Stimulated activated CD8-positive, alpha-beta memory T cell treated with anti-CD3 and anti-CD28 coated beads, Interleukin-7, amount 100 ng/mL, for 48 hours (primary cell): ENCODE measurements around the gene SLC7A7.
"Not testable (repeated sequence)": the region's sequence is repeated elsewhere in the genome, so short reads cannot be mapped to it uniquely, and the experiment has no call there.

Experiments
- DNase-seq, 2 donors: peaks; one replicate each; pipeline ENCODE4 v3.0.0-alpha.2; 2020; ENCODE audit warnings: low read depth in 1 of 2; ENCODE audit errors: extremely low read depth in 1 of 2

The SLC7A7 gene

DNA sequence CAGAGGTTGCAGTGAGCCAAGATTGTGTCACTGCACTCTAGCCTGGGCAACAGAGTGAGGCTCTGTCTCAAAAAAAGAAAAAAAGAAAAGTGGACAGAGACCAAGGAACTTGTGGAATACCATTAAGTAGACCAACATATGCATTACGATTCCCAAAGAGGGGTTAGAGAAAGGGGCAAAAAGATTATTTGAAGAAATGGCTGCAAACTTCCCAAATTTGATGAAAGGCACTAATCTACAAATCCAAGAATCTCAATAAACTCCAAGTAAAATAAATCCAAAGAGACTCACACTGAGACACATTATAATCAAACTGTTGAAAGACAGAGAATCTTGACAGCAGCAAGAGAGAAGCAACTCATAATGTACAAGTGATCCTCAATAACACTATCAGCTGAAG, 53.5 kb downstream of the SLC7A7 start:
- DNase-seq: no peak

DNA sequence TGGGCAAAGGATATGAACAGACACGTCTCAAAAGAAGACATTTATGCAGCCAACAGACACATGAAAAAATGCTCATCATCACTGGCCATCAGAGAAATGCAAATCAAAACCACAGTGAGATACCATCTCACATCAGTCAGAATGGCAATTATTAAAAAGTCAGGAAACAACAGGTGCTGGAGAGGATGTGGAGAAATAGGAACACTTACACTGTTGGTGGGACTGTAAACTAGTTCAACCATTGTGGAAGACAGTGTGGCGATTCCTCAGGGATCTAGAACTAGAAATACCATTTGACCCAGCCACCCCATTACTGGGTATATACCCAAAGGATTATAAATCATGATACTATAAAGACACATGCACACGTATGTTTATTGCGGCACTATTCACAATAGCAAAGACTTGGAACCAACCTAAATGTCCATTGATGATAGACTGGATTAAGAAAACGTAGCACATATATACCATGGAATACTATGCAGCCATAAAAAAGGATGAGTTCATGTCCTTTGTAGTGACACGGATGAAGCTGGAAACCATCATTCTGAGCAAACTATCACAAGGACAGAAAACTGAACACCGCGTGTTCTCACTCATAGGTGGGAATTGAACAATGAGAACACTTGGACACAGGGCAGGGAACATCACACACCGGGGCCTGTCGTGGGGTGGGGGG, 57.1 kb downstream of the SLC7A7 start:
- DNase-seq: not testable (repeated sequence)

DNA sequence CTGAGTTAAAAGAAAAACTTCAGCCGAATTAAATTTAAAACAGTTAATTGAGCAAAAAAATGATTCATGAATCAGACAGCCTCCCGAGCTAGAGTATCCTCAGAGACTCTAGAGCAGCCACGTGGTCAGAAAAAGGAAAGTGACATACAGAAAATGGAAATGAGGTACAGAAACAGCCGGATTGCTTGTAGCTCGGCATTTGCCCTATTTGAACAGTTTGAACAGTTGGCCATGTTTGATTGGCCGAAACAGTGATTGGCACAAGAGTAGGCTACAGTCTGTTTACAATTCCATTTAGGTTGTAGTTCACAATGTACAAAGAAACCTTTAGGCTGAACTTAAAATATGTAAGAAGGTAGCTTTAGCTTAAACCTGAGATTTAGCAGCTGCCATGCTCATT, 61.6 kb downstream of the SLC7A7 start:
- DNase-seq: no peak

GRCh38 chr14:22752422-22752821, 62.8 kb downstream of the SLC7A7 start:
- DNase-seq: no peak

DNA sequence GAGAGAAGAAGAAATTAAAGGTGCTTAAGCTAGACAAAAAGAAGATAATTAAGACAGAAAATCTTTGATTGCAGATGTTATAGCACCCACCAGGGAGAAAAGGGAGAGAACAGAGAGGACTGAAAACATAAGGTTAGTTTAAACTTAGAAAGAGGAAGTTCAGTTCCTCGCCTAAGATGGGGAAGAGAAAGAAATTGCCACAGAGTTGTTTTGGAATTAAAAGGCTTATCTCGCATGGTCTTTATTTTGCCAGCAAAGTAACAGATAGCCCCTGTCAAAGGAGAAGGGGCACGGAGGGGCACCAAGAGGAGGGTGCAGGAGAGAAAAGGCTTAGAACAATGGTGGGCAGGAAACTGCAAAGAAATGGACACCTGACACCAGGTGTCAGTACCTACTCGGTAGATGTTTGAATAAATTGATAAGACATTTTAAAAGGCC, 66.6 kb downstream of the SLC7A7 start:
- DNase-seq: no peak

DNA sequence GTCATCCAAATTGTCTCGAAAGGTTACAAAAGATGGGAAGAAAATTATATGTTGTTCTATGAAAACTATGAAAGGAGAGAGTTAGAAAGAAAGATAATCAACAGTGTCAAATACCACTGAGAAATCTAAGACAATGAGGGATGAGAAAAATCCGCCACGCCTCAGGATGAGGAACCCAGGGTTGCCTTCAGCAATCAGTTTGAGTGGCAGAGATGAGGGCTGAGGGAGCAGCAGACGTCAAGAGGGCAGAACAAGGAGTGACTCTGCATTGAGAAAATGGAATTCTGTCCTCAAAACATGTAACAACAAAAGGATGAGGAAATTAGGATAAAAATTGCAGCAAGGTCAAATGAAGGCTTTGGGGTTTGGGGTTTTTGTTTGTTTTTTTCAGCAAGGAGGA, 67.0 kb downstream of the SLC7A7 start:
- no peak for DNase-seq

DNA sequence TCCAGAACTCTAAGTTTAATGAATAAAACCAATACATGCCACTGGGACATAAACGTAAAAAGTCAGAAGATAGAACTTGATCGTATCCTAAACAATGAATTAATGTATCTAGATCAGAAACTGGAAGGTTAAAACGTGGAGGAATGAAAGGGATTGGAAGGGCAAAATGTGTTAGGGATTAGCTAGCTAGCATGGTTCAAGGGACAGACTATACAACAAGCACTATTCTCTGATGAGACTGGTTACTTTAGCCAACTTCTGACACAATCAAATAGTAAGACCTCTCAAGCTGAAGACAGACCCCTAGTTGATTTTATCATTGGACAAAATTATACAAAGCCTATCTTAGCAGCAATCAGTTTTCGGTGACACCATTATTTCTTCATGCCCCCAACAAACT, 67.5 kb downstream of the SLC7A7 start:
- no peak for DNase-seq

DNA sequence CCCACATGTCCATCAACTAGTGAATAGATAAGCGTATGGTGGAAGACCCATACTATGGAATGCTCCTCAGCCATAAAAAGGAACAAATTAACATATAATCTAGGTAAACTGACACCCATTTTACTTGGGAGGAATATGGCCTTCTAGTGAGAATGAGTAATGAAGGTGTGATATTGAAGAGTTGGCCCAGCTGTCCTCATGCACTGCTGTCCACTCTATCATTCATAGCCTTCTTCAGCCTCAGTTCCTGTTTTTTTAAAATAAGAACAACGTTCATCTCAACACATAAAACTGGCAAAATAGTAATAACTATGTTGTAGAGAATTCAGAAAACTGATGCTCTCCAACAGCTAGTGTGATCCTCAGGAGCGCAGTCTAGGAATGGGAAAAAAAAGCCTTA, 75.2 kb downstream of the SLC7A7 start:
- DNase-seq: no peak

DNA sequence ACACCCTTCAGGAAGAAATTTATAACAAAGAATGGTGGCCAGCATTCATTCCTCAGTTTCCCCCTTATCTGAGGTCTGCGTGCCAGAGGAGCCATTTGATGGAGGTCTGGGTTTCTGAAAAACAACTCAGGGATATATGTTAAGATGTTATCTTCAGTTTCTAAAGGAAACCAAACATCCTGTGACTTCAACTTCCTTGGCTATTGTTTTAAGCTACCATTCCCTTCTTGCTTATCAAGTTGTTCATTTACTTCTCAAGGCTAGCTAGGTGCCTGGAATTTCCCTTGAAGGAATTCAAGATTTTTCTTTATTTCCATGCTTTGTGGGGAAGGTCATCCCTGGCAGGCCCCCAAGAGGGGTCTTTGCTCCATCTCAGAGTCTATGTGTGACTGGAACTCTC, 75.8 kb downstream of the SLC7A7 start:
- no peak for DNase-seq

GRCh38 chr14:22737052-22737451, 78.2 kb downstream of the SLC7A7 start:
- DNase-seq: peak in 1 of 2 donors; percentile 55

DNA sequence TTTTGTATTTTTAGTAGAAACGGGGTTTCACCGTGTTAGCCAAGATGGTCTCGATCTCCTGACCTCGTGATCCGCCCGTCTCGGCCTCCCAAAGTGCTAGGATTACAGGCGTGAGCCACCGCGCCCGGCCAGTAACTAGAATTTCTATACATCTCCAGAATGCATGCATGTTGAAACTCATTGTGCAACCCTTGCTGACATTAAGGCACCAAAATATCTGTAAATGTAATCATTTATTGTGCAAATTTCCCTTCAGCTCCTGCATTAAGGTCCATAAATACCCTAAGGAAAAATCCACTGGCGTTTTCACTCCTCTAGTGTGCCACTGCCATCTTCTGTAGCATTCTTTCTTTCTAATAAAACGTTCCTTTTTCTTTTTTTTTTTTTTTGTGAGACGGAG, 78.9 kb downstream of the SLC7A7 start:
- not testable (repeated sequence) for DNase-seq

GRCh38 chr14:22735096-22735495, 80.1 kb downstream of the SLC7A7 start:
- no peak for DNase-seq

- no peak for DNase-seq
Measured at GRCh38 chr14:22733829-22734228, 81.4 kb downstream of the SLC7A7 start.

GRCh38 chr14:22732062-22732461, 83.2 kb downstream of the SLC7A7 start:
- not testable (repeated sequence) for DNase-seq

- no peak for DNase-seq
Measured at GRCh38 chr14:22726012-22726411, 89.2 kb downstream of the SLC7A7 start.

- not testable (repeated sequence) for DNase-seq
Measured at GRCh38 chr14:22725374-22725773, 89.9 kb downstream of the SLC7A7 start.

GRCh38 chr14:22724847-22725246, 90.4 kb downstream of the SLC7A7 start:
- DNase-seq: not testable (repeated sequence)

DNA sequence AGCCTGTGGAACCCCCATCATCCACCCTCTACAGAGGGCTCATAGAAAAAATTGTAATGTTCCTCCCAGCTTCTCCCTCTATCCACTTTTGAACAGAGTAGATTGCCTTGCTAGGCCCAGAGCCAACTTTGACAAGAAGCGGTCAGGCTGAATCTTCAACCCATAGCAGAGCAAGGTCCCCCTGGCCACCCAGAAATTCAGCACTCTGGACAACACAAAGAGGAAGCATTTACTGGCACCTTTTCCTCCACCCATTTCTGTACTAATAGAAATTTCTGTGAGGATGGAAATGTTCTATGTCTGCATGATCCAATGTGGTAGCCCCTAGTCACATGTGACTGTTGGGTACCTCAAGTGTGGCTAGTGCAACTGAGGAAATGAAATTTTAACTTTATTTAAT, 91.4 kb downstream of the SLC7A7 start:
- no peak for DNase-seq
